ENCODE data around the gene VASN. TPM values are rescaled to one million over a fixed set of nuclear protein-coding genes. Genes with fewer than 3 reads are reported as not detected.
"Not testable (repeated sequence)": the region's sequence is repeated elsewhere in the genome, so short reads cannot be mapped to it uniquely, and the experiment has no call there.

The VASN gene
- total RNA-seq, 1 donor from 2014 or later: 38.4 TPM

GRCh38 chr16:4391631-4392381 is 20.2 kb downstream of the VASN start:
- ATAC-seq (peak; percentile 1), DNase-seq (ENCODE audit: low spot score) (no peak)
- intact Hi-C loops (cut with DNase I): no loop called here

DNA sequence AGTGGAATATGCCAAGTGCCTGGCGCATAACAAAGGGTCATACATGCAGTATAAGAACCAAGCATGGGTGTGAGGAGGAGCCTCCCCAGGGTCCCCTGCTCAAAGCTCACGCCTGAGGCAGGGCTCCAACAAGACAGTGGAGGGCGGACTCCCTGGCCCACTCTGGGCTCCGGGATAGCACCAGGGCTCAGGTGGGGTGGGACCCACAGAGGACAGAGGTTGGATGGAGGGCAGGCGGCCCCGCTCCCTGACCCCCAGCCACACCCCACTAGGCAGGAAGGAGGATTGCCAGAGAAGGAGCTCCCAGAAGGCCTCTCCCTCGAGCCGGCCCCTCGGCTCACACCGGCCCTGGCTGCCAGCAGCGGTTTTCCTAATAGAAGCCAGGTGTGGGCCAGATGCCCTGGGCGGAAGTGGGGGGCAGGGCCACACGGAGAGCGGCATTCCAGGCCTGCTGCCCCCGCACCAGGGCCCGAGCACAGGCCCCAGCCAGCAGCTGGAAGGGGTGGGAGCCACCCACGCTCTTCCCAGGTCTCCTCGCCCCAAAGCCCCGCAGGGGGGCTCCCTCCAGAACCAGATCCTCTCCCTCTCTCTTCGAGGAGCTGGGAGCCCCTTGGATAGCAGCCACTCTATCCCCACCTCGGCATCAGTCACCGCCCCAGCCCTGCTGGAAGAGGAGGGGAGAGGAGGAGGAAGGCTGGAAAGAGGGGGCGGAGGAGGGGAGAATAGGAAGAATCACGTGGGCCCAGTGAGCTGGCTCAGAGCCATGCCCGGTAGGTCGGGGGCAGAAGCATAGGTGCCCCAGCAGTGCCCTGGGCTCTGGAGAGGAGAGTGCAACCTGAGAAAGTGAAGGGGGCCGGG is 21.0 kb downstream of the VASN start:
- intact Hi-C loops (cut with DNase I): no loop called here

GRCh38 chr16:4393240-4393600 is 21.6 kb downstream of the VASN start:
- intact Hi-C loops (cut with DNase I): no loop called here
- no peak for DNase-seq (ENCODE audit: low spot score)
- peak; percentile 60 for ATAC-seq

More for the DNA sequence above, 21.0 kb downstream of the VASN start:
- DNase-seq (ENCODE audit: low spot score) (no peak), ATAC-seq (peak; percentile 83)

DNA sequence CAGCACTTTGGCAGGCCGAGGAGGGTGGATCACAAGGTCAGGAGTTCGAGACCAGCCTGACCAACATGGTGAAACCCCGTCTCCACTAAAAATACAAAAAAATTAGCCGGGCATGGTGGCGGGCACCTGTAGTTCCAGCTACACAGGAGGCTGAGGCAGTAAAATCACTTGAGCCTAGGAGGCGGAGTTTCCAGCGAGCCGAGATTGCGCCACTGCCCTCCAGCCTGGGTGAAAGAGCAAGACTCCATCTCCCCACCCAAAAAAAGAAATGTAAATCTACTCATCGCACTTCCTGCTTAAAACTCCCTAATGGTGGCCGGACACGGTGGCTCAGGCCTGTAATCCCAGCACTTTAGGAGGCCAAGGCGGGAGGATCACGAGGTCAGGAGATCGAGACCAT is 22.2 kb downstream of the VASN start:
- intact Hi-C loops (cut with DNase I); DNase-seq (ENCODE audit: low spot score); ATAC-seq: not testable (repeated sequence)

DNA sequence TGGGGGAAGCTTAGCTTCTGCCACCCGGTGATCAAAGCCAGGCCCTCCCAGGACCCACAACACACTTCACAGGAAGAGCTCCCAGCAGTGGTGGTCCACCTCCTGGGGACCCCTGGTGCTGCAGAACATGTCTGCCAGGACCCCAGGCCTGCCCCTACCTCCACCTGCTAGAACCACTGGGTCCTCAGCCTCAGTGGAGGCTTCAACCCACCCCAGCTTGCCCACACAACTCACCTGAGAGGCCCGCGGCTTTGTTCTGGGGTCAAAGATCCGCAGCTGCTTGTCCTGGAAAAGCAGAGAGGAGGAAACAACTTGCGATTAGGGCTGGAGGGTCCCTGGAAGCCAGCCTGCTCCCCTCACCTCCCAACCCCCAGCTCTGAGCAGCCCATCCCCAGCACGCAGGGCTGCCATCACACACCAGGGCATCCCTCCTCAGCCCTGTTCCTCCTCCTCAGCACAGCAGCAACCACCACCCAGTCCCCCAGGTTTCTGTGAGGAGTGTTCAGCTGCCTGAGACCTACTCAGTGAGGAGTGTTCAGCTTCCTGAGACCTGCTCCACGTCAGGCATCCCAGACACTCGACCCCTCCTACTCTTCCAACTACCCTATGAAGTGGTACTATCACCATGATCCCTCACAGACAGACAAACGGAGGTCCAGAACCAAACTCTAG is 23.5 kb downstream of the VASN start:
- intact Hi-C loops (cut with DNase I): no loop called here
- no peak for ATAC-seq
- no peak for DNase-seq (ENCODE audit: low spot score)

DNA sequence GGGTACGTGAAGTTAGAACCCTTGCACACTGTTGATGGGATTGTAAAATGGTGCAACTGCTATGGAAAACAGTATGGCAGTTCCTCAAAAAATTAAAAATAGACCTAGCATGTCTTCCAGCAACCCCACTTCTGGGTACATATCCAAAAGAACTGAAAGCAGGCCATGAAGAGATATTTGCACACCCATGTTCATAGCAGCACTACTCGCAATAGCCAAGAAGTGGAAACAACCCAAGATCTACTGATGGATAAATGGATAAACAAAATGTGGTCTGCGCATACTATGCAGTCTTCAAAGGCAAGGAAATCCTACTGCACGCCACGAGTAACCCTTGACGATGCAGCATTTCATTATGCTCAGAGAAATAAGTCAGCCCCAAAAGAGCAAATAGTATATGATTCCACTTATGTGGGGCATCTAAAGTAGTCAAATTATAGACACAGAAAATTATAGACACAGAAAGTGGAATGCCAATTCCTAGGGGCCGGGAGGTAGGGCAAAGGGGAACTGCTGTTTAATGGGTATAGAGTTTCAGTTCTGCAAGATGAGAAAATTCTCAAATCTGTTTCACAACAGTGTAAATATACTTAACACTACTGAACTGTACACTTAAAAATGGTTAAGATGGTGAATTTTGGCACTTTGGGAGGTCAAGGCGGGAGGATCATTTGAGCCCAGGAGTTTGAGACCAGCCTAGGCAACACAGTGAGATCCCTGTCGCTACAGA is 27.5 kb downstream of the VASN start:
- ATAC-seq: no peak
- no peak for DNase-seq (ENCODE audit: low spot score)
- intact Hi-C loops (cut with DNase I): no loop called here

GRCh38 chr16:4401094-4401501 is 29.4 kb downstream of the VASN start:
- DNase-seq (ENCODE audit: low spot score): no peak
- intact Hi-C loops (cut with DNase I): loop anchor here (10.0 kb wide), 1 partner anchor 126 kb away; the partner anchor contains the start of gene TFAP4
- no peak for ATAC-seq

- DNase-seq (ENCODE audit: low spot score): no peak
- ATAC-seq: no peak
- intact Hi-C loops (cut with DNase I): loop anchor here (10.0 kb wide), 1 partner anchor 127 kb away; the partner anchor contains the start of gene TFAP4
These were observed 29.9 kb downstream of the VASN start for GRCh38 chr16:4401510-4401909.

GRCh38 chr16:4402439-4403132 is 30.9 kb downstream of the VASN start:
- DNase-seq (ENCODE audit: low spot score) (peak; percentile 93), ATAC-seq (peak; percentile 95)
- intact Hi-C loops (cut with DNase I): loop anchor here (10.0 kb wide), 1 partner anchor 128 kb away; the partner anchor contains the start of gene TFAP4

DNA sequence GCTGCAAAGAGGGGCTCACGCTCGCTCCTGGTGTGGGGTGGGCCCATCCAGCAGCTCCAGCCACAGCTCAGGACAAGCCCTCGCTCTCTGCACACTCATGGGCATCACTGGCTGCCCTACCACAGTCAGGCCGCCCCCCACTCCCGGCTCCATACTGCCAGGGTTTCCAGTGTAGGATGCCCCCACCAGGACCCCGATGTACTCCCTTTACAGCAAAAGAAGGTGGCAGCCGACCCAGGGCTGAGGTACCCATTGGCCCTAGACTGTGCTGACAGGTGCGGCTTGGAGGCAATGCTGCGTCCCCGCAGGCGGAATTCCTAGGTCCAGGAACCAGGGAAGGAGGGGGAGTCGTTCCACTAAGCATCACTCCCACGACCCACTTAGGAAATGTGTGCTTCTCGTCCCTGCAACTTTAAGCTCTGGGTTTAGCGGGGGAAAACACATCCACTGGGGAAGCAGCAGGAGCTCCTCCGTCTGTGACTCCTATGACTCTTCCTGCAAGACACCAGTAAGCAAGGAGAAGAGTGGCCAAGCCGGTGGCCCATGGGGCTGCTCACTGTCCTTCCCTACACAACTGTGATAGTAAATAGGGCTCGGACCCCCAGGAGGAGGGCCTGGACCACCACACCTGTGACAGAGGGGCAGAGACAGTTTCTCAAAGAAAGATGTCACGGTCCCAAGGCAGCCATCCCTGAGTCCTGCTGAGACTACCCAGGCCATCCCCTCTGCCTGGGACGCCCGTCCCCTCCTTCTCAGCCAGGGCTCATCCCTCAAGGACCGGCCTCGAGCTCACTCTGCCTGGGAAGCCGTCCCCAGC is 31.7 kb downstream of the VASN start:
- no peak for DNase-seq (ENCODE audit: low spot score)
- ATAC-seq: peak; percentile 9
- intact Hi-C loops (cut with DNase I): loop anchor here (10.0 kb wide), 1 partner anchor 129 kb away; the partner anchor contains the start of gene TFAP4

DNA sequence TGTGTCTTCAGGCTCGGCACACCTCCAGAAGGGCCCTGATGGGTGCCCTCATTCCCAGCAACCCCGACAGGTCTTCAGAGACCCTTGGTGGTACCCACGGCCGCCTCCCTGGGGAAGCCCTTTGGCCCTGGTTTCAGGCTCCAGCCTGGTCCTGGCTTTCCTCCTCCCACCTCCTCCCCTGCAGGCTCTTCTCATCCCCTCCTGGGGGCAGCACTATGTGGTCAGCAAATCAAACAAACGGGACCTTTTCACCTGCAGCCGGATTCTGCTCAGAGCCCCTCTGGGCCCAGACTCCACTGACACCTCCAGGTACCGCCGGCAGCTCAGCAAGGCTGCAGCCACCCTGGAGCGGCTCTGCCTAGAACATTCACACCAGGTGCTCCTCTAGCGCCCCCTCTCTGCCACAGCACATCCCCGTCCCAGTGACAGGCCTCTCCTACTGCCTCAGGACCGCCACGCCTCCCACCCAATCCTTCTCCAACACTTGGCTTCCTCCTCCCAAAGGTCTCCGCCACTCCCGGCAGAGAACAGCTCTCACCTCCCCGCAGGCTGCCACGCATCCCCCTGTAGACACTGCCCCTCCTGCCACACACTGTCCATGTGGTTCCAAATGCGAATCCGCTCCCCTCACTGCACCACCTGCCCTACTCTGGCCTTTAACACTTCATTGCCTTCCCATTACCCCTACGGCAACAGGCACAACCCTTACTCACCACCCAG is 32.8 kb downstream of the VASN start:
- ATAC-seq: peak; percentile 30
- no peak for DNase-seq (ENCODE audit: low spot score)
- intact Hi-C loops (cut with DNase I): loop anchor here (2.0 to 10.0 kb wide), 2 partner anchors 46 to 130 kb away; partner anchors contain the start of gene TFAP4

DNA sequence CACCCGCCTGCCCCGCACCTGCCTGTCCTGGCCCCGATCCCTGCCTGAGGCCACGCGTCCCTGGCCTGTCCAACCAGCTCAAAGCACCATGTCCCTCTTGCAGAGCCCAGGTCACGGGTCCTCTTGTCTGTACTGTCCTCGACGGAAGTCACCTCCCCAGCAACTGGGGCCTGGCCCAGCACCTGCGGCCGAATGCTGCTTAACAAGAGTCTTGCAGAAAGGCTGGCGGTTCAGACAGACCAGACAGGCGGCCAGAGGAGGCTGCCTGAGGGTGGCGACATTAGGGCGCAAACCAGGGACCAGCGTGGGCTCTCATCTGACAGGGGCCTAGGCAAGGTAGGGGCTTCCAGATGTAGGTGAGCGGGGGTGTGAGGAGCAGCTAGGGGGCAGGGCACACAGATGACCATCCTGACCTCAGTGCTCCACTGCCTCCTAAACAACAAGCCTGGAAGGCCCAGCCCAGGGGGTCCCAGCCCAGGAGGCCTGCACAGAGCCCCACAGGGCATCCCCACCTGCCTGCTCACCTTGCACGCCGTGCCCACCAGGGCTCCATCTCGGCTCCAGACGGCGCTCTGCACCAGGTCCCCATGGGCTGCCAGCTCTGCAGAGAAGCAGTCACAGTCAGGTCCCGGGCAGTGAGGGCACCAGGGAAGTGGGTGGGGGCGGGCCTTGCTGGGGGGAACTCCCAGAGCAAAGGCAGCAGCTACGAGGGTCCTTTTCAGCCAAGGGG is 33.5 kb downstream of the VASN start:
- no peak for ATAC-seq
- intact Hi-C loops (cut with DNase I): loop anchor here (2.0 to 10.0 kb wide), 2 partner anchors 46 to 130 kb away; partner anchors contain the start of gene TFAP4

DNA sequence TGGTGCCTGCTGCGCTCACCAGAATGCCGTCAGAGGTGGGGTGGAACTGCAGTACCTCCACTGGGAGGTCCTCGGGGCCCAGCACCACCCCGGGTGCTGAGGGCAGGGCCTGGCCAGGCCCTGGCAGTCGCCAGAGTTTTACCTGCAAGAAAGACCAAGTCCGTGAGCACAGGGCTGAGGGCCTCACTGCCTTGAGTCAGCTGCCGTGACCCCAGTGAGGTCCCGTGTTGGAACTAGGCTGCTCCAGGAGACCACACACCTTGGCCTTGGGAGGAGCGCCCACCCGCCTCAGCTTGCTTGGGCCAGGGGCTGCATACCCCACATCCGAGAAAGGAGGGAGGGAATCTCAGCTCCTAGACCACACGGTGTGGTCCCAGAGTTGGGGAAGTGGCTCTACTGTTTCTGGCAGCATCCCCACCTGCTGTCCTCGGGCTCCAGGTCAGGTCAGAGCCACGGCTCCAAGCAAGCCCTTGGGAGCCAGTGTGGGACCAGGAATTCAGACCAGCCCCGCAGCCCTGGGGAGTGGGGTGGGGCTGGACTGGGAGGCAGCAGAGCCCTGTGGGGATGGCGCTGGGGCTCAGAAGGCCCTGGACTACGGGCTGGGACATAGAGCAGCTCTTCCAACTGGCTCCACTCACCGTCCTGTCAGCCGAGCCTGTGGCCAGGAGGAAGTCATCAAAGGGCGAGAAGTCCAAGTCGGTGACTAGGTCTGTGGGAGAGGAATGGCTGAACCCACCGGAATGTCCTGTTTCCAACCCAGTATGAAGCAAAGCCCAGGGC is 36.1 kb downstream of the VASN start:
- intact Hi-C loops (cut with DNase I): loop anchor here (10.0 kb wide), 1 partner anchor 133 kb away; the partner anchor contains the start of gene TFAP4
- ATAC-seq: no peak
- DNase-seq (ENCODE audit: low spot score): no peak

More for the DNA sequence above, 33.5 kb downstream of the VASN start:
- no peak for DNase-seq (ENCODE audit: low spot score)

DNA sequence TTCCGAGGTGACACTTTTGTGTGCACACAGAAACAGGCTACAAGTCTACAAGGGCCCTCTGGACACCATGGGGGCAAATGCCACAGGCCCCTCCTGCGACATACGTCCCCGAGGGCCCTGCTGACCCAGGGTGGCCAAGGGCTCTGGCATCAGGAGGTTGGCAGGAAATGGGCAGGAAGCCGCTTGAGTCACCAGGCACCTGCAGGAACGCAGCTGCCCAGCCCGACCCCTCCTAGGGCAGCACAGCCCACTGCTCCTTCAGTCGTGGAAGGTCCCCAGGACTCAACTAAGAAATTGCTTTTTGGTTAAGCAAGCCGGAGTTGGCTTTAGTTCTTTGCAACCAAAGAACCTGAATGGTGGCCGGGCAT is 36.7 kb downstream of the VASN start:
- DNase-seq (ENCODE audit: low spot score): no peak
- no peak for ATAC-seq
- intact Hi-C loops (cut with DNase I): loop anchor here (10.0 kb wide), 1 partner anchor 134 kb away; the partner anchor contains the start of gene TFAP4

Measured in sciatic nerve (tissue), 2 donors.